GM12864 (cell line): ENCODE data around the gene CDC42EP5.

ENCODE experiments used
- DNase-seq: peaks from one replicate; pipeline ENCODE4 v3.0.0-alpha.2; 2011; ENCODE audit warnings: low read depth
- H3K4me3 ChIP-seq: 2 replicates; pipeline ENCODE4 v1.5.1; 2011; ENCODE audit warnings: mild to moderate bottlenecking, low read depth, low read length, control low read depth
- TF ChIP-seq, protein P1 (sequence below): IDR thresholded peaks from 2 replicates; pipeline ENCODE4 v1.5.1; 2011; ENCODE audit warnings: low read depth, mild to moderate bottlenecking, moderate library complexity, low read length, control low read depth, inconsistent platforms; ENCODE audit errors: missing control alignments

CDC42EP5 gene

DNA sequence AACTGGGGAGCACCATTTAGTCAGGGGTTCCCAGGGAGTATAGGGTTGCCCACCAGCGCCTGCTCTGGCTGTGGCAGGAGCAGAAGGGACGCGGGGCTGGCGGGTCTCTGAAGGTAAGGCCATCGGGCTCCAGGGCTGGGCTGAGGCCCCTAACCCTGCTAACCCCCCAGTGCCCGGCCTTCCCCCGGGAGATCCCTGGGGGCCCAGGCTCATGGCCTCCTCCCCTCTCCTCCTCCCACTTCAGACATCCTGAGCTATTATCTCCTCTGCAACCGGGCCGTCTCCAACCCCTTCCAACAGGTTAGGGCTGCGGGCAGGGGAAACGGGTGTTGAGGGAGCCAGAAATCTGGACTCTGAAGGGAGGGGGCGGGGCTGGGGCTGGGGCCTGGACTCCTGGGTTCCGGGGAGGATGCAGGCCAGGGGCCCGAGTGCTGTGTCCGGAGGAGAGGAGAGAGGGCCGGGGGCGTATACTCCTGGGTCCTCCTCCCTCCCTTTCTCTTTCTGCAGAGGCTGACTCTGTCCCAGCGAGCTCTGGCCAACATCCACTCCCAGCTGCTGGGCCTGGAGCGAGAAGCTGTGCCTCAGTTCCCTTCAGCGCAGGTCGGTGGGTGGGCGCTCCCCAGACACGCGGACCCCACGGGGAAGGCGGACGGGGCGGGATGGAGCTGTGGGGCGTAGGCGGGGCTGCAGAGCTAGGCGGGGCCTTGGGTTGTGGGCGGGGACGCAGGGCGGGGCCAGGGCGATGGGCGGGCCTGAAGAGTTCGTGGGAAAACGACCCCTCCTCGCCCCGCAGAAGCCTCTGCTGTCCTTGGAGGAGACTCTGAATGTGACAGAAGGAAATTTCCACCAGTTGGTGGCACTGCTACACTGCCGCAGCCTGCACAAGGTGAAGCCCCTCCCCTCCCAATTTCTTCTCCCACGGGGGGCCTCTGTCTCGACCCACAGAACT is 42.5 kb downstream of the CDC42EP5 start:
- TF ChIP-seq, protein P1, sequence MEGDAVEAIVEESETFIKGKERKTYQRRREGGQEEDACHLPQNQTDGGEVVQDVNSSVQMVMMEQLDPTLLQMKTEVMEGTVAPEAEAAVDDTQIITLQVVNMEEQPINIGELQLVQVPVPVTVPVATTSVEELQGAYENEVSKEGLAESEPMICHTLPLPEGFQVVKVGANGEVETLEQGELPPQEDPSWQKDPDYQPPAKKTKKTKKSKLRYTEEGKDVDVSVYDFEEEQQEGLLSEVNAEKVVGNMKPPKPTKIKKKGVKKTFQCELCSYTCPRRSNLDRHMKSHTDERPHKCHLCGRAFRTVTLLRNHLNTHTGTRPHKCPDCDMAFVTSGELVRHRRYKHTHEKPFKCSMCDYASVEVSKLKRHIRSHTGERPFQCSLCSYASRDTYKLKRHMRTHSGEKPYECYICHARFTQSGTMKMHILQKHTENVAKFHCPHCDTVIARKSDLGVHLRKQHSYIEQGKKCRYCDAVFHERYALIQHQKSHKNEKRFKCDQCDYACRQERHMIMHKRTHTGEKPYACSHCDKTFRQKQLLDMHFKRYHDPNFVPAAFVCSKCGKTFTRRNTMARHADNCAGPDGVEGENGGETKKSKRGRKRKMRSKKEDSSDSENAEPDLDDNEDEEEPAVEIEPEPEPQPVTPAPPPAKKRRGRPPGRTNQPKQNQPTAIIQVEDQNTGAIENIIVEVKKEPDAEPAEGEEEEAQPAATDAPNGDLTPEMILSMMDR, result no peak
- DNase-seq, result no peak
- H3K4me3 ChIP-seq, result no peak overlapping the region

GRCh38 chr19:54429545-54430227 is 43.4 kb downstream of the CDC42EP5 start:
- DNase-seq, result no peak
- TF ChIP-seq, protein P1, result no peak
- H3K4me3 ChIP-seq, result no peak overlapping the region

DNA sequence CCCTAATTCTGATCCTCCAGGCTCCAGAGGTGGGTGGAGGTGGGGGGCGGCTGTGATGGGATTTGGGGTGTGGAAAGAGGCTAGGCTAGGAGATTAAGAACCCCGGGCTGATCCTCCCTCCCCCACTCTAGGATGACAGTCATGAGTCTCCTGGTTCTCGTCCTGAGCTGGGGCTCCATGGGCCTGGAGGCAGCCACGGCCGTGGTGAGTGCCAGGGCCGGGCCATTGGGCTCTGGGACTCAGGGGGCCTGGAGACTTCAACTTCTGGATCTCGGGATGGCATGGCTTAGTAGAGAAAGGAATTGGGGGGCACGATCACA is 44.0 kb downstream of the CDC42EP5 start:
- H3K4me3 ChIP-seq, result no peak overlapping the region
- no peak for DNase-seq
- TF ChIP-seq, protein P1, result no peak

DNA sequence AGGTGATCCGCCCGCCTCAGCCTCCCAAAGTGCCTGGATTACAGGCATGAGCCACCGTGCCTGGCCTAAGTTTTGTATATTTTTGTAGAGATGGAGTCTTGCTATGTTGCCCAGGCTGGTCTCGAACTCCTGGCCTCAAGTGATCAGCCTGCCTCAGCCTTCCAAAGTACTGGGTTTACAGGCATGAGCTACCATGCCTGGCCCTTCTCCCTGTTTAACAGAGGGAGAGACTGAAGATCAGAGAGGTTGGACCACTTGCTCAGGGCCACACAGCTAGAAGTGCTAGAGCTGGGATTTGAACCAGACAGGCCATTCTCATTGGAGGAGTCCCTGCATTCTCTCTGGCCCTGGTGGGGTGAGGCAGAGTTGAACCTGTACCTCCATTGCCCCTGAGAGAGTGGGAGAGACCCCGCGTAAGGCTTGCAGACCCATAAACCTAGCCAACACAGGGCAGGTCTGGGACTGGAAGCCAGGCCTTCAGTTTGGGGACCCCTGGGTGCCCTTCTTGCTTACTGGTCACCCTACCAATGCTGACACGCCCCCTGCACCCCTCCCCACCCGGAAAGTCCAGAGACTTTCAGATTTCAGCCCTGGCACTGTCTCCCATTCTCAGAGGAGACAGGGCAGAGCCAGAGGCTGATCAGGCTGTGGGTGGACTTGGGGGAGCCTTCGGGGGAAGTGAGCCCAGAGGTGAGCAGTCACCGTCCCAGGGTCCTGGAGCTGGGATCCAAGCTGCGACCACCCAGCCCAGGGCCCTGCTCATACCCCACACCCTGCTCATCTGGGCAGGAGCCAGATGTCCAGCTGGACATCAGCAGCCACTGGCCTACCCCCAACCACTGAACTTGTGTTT is 44.5 kb downstream of the CDC42EP5 start:
- DNase-seq, result no peak
- TF ChIP-seq, protein P1, result no peak
- H3K4me3 ChIP-seq, result no peak overlapping the region

DNA sequence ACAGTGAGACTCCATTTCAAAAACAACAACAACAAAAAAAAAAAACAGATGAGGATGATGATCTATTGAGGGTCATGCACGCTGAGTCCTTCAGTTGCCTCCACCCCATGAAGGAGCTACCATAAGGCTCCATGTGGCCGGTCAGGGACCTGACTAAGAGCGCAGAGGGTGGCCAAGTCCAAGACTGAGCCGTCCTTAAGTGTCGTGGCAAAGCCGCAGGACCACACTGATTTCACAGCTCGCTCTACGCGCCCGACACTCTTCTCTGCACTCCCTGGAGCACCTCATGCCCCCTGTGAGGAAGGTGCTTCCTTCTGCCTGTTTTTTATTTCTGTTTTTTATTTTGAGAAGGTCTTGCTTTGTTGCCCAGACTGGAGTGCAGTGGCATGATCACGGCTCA is 45.5 kb downstream of the CDC42EP5 start:
- H3K4me3 ChIP-seq, result no peak overlapping the region
- TF ChIP-seq, protein P1, result no peak
- DNase-seq, result no peak

- TF ChIP-seq, protein P1, result no peak
Measured at GRCh38 chr19:54426291-54426931, 46.7 kb downstream of the CDC42EP5 start.

More at GRCh38 chr19:54426291-54426931, 46.7 kb downstream of the CDC42EP5 start:
- no peak overlapping the region for H3K4me3 ChIP-seq
- no peak for DNase-seq
